ENCODE results near the gene ZNF346.
A peak's percentile ranks its signal among the peaks of the same experiment; 100 is the strongest.

GRCh38 chr5:177041936-177042335, 19.4 kb downstream of the ZNF346 start:
- TF ChIP-seq CTCF (IDR thresholded peaks at IDR 0.05 in 2 of 3, conservative IDR thresholded peaks at IDR 0.05 in 1 of 3; ENCODE audit: control insufficient read depth in 2 of 3, extremely low read depth in 1 of 3, insufficient read depth in 1 of 3, low read depth in 3 of 3, low read length in 3 of 3) (0 out of 6 replicates have a peak, but pooled peaks of 1 of the 3 experiments have one; percentile 5), FOS (IDR thresholded peaks at IDR 0.05; ENCODE audit: borderline replicate concordance, extremely low read depth, insufficient read length) (no peak), SP1 (IDR thresholded peaks at IDR 0.05; ENCODE audit: low read depth, low read length) (no peak), JUND (IDR thresholded peaks at IDR 0.05; ENCODE audit: low read depth, low read length) (no peak), ATF3 (IDR thresholded peaks at IDR 0.05; ENCODE audit: borderline replicate concordance, extremely low read depth, low read depth, low read length) (no peak), POLR2A (IDR thresholded peaks at IDR 0.05; ENCODE audit: low read depth, low read length) (no peak)
- TF ChIP-seq, protein P1, sequence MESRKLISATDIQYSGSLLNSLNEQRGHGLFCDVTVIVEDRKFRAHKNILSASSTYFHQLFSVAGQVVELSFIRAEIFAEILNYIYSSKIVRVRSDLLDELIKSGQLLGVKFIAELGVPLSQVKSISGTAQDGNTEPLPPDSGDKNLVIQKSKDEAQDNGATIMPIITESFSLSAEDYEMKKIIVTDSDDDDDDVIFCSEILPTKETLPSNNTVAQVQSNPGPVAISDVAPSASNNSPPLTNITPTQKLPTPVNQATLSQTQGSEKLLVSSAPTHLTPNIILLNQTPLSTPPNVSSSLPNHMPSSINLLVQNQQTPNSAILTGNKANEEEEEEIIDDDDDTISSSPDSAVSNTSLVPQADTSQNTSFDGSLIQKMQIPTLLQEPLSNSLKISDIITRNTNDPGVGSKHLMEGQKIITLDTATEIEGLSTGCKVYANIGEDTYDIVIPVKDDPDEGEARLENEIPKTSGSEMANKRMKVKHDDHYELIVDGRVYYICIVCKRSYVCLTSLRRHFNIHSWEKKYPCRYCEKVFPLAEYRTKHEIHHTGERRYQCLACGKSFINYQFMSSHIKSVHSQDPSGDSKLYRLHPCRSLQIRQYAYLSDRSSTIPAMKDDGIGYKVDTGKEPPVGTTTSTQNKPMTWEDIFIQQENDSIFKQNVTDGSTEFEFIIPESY (IDR thresholded peaks at IDR 0.05): no peak
- TF ChIP-seq, protein P2, sequence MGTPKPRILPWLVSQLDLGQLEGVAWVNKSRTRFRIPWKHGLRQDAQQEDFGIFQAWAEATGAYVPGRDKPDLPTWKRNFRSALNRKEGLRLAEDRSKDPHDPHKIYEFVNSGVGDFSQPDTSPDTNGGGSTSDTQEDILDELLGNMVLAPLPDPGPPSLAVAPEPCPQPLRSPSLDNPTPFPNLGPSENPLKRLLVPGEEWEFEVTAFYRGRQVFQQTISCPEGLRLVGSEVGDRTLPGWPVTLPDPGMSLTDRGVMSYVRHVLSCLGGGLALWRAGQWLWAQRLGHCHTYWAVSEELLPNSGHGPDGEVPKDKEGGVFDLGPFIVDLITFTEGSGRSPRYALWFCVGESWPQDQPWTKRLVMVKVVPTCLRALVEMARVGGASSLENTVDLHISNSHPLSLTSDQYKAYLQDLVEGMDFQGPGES (IDR thresholded peaks at IDR 0.05): no peak
